CD4-positive, alpha-beta T cell treated with Interleukin-17A for 4 hours (primary cell): Measurements from ENCODE around the gene ERAP2.
A peak's percentile ranks its signal among the peaks of the same experiment; 100 is the strongest.
"Not testable (repeated sequence)": the region's sequence is repeated elsewhere in the genome, so short reads cannot be mapped to it uniquely, and the experiment has no call there.

ENCODE experiments used
- DNase-seq: peaks from one replicate; pipeline ENCODE4 v3.0.0-alpha.2; 2020; ENCODE audit warnings: mixed read lengths

Gene ERAP2, protein sequence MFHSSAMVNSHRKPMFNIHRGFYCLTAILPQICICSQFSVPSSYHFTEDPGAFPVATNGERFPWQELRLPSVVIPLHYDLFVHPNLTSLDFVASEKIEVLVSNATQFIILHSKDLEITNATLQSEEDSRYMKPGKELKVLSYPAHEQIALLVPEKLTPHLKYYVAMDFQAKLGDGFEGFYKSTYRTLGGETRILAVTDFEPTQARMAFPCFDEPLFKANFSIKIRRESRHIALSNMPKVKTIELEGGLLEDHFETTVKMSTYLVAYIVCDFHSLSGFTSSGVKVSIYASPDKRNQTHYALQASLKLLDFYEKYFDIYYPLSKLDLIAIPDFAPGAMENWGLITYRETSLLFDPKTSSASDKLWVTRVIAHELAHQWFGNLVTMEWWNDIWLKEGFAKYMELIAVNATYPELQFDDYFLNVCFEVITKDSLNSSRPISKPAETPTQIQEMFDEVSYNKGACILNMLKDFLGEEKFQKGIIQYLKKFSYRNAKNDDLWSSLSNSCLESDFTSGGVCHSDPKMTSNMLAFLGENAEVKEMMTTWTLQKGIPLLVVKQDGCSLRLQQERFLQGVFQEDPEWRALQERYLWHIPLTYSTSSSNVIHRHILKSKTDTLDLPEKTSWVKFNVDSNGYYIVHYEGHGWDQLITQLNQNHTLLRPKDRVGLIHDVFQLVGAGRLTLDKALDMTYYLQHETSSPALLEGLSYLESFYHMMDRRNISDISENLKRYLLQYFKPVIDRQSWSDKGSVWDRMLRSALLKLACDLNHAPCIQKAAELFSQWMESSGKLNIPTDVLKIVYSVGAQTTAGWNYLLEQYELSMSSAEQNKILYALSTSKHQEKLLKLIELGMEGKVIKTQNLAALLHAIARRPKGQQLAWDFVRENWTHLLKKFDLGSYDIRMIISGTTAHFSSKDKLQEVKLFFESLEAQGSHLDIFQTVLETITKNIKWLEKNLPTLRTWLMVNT

DNA sequence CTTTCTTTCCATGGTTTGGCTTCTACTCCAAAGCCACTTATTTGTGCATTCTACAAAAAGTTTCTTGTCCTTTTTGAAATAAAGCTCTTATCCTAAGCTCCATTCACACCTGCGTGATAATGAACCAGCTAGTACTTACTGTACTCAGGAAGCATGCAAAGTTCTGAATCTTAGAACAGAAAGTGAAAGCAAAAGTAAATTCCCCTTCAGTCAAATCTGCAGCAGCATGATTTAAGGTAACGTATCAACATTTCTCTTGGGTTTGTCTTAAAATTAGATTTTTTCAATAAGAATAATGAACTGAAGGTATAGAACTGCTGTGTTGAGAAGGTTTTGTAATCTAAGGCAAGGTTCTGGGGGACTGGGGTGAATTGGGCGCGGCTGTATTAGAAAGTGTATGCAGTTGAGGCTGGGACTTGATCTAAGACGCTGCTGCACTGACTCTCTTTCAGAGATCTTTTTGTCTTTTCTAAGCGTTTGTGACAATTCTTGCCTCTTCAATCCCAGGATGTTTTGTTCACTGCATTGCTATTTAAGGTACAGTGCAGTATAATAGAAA lies at the start of gene ERAP2:
TSS of gene ERAP2 (plus strand) at position 209 of the 559 bp plus-strand sequence. CDS start 3,186 bp downstream, outside the sequence.
- peak; percentile 34 for DNase-seq

DNA sequence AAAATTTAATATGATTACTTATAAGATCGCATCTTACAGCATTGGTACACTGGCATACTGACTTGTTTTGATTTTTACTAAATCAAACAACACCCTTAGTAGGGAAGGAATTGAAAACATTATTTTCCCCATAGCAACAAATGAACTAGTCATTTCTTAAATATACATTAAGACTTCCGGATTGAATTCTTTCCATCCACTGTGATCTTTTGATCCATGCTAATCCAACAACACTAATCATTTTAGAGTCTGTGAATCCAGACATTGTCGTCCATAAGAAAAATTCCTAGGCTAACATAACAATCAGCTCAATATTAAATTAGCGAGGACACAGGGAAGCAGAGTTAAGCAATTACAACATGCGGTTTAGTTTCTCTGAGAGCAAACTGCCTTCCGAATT lies 47.0 kb upstream of the ERAP2 start:
- DNase-seq: no peak

DNA sequence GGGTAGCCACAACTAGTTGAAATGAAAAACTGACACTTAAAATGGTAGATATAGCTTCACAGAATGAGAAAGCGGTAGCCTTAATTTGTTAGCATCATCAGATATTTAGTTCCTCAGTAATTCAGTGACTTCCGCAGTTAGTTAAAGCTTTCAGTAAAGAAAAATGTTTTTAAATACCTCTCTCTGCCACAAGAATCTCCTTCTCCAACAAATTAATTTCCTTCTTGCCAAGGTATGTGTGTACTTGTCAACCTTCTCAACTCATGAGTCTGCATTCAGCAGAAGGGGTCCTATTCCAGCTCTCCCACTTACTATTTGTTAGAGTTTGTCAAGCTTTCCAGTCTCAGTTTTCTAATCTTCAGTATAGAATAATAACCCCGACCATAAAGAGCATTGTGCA lies 42.3 kb upstream of the ERAP2 start:
- DNase-seq: no peak

DNA sequence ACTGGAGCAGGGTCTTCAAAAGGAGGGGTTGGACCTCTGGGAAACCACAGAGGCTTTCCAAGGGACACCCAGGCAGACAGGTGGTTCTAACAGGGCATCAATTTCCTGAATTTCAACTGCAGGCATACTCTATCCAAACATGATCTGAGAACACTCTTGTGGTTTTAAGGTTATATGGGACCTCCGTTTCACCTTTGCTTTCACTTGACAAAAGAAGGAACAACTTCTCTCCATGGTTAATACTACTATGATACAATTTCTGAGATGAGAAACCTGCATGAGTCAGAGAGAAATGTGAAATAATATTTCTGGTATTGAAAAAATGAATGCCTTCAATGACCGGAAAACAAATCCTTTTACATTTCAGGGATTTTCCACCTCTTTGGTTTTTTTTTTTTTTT lies 40.5 kb upstream of the ERAP2 start:
- no peak for DNase-seq

DNA sequence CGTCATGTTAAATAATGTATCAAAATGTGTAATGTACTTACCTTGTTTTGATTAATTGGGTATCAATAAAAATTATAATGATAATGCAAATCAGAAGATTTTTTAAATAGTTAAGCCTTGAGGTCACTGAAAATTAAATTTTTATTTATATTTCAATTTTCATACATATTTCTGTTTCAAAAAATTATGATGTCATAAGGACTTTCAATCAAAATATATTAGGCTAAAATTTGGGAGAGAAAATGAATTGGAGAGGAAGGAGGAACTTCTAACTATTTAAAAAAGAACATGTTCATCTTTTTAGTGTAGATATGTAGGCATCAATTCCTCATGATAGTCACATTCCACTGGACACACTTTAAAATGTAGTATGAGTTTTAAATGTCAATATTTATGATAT lies 39.5 kb upstream of the ERAP2 start:
- DNase-seq: no peak

DNA sequence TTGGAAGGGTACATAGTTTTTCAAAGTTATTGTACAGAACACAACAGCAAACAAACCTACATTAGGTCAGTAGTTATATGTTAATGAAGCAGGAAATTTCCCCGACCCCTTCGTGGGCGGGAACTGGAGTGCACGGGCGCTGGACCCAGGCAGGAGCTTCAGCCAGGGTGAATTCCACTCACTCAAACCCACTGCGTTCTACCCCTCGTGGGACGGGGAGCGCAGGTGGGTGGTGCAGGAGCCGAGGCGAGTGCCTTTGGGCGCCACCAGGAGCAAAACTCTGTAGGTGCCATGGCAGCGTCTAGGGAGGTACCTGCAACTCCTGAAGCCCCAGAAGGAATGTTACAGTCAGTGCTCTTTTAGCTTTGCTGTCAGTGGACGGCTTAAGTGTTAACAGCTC lies 39.0 kb upstream of the ERAP2 start:
- no peak for DNase-seq

DNA sequence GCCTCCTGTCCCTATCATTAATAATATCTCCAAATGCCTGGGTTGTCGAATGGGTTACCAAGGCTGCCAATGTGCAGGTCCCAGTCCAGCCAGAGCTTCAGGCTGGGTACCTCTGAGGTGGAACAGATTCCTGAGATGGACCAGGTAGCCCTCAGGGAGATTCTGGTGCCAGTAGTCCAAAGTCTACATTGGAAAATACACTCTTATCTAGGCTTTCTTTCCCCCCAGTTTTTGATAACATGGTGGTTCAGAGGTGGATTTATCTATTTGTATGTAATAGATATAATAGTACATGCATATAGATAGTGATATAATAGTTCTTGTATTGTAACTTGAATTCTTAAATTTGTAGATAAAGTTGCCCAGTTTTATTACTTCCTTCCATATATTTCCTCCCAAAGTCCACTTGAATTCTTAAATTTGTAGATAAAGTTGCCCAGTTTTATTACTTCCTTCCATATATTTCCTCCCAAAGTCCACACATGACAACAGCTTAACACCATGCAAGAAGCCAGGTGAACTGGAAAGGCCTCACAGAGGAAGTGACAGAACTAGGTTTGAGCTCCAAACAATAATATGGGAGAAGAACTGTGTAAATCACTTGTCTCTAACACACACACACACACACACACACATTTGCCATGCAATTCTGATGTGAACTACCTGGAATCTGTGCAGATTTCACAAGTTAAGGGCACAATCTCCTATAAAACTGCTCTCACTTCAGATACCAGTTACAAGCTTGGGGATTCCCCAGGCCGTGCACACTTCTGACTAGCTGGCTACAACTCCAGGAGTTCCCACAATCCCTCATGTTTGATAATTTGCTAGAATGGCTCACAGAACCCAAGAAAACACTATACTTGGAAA lies 37.9 kb upstream of the ERAP2 start:
- DNase-seq: no peak

DNA sequence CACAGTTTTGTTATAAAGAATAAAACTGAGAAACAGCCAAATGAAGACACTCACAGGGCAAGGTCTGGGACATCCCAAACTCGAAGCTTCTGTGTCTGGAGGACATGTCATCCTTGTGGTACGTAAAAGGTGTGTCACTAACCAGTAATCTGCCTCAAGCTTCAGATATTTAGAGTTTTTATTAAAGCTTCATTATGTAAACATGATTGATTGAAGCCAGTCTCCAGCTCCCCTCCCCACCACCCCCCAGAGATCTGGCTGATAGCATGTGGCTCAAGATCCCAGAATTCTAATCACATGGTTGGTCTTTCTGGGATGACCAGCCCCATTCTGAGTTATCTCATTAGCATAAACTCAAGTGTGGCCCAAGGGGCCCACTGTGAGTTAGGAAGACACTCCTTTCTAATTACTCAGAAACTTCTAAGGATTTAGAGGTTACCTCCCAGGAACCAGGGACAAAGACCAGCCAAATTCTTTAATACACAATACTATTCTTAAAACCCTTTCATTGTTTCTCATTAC lies 37.2 kb upstream of the ERAP2 start:
- DNase-seq: no peak

DNA sequence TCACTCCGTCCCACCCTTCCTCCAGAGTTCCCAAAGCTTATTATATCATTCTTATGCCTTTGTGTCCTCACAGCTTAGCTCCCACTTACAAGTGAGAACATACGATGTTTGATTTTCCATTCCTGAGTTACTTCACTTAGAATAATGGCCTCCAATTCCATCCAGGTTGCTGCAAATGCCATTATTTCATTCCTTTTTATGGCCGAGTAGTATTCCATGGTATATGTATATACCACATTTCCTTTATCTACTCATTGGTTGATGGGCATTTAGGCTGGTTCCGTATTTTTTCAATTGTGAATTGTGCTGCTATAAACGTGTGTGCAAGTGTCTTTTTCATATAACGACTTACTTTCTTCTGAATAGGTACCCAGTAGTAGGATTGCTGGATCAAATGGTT lies 34.4 kb upstream of the ERAP2 start:
- DNase-seq: not testable (repeated sequence)

DNA sequence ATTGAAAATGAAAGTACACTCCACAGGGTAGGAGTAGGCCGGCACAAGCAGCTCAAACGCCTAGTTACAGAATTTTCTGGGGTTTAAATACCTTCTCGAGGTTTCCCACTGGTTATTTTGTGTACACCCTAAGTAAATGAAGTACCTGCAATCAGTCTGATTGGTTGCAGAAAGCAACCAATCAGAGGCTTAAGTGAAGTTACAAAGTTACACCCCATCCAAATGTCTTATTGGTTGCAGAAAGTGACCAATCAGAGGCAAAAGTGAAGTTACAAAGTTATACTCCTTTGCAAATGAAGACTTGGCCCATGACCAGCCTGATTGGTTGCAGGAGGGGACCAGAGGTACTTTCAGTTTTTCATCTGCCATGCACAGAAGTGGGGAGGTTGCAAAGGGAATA lies 33.2 kb upstream of the ERAP2 start:
- DNase-seq: no peak

DNA sequence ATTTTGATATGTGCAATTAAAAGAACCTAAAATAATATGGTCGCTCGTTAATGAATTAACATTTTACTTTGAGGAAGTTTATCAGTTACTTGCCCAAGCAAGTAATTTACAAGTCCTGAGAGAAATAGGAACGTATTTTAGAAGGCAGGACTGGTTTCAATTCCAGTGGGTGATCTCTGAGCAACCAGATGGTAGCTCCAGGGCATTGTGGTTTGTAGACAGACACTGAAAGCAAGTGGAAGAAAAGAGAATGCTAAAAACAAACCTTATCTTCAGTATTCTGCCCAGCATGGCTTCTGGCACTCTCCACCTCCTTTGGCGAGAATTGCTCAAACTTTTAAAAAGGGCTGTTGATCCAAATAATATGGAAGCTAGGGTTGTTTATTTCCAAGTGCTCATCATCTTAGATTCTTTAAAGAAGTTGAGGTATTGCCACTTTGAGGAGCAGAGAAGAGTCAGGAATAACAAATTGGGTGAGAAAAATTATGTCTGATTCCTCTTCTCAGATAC lies 31.8 kb upstream of the ERAP2 start:
- DNase-seq: no peak

DNA sequence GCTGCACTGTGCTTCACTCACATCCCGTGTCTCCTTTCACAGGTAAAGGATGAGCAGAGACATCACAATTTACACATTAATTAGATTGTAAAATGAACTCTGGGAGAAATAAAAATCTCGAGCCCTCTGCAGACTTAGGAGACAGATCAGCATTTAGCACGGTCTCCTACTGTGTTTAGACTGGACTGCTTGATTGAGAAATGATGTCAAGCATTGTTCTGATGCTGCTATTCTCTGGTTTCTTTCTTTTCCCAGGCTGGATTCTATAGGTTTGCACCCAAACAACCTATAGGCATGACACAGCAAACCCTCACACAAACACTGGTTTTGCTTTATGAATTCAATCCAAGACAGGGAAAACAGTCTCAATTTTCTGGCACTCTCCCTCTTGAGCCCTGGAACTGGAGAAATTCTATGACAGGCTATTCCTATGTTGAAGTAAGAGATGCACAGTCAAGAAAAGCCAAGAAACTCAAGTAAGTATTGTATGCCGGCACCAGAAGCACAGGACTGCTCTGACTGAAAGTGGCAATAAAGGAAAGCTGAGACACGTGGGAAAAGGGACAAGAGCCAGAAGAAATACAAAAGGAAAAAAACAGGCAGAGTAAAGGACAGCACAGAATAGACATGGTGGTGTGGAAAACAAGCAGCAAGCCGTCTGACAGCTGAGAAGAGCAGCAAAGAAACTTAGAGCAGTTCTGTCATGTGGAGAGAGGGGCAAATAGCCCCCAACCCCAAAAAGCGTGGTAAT lies 24.8 kb upstream of the ERAP2 start:
- DNase-seq: no peak

DNA sequence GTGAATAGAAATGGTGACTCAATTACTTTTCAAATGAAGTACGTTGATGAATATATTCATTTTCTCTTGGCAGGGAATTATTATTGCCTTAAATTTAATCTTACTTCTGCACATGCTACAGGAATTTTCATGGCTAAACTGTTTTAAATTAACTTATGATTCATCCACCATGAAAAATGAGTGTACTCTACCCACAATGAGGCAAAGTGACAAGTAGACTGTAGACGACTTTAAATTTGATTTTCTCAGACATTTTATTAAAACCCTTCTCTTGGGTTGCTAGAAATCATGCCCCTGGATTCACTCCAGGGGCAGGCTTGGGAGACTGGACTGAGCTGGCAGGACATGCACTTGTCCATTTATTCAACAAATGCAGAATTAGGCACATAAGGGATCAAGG lies 23.5 kb upstream of the ERAP2 start:
- no peak for DNase-seq

DNA sequence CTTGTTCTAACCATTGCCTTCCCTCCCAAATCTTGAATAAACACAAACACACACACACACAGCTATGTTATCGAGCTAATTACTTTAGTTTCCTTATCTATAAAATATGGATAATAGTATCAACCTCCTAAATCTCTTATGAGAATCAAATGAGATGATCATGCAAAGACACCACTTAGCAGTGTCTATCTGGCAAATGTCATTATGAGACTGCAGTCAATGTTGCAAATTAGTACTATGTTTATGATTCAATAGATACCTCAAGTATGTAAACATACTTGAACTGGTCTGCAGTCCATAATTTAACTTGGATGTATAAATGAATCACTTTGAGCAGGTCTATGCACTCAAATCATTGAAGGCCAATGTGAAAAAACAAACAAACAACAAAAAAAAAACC lies 22.2 kb upstream of the ERAP2 start:
- no peak for DNase-seq

DNA sequence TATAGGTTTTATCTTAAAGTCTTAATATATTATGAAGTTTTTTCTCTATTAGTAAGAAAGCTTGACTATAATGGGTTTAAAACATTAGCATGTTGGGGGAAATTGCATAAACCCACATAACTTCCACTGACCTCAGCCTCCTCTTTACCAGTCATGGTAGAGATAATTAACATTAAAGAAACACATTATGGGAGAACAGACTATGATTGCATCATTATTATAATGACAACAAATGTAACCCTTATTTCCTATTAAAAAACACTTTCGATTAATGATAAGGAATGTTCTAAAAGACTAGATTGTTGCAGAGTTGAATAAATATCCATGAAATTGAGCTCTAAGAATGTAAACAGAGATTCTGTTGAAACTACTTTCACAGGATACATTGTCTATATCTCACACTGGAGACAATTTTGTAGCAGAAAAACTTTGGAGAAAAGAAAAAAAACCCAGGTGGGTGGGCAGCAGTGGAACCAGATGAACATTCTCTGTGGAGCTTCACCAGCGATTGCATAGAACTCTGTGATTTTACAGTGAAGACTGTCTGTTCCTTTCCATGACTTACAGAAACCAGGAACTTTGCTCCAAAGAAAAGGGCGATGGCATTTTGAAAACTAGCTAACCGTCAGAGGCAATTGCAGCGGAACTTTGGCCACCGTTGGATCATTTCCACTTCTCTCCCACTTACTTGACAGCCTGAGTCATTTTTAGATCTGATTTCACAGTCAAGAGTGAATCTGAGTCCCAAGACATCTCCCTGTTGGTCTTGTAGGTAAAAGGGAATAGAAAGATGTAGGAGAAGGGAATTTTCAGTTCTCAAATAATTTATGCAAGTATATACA lies 21.0 kb upstream of the ERAP2 start:
- no peak for DNase-seq

DNA sequence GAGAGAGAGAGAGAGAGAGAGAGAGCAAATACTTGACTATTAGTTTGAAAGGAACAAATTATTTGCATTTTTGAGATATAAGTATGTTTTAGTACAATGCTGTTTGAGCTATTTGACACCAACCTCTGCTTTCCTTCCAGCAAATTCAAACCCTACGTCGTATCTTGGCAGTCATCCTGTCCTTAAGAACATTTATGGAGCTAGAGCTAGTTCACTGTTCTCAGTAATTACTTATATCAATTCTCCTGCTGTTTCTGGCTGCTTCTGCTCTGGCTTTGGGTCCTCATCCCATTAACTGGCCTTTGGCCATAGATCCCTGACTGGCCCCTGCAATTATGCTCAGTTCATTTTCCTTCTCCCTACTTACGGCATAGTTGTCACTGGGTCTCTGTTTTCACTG lies 19.9 kb upstream of the ERAP2 start:
- DNase-seq: no peak

DNA sequence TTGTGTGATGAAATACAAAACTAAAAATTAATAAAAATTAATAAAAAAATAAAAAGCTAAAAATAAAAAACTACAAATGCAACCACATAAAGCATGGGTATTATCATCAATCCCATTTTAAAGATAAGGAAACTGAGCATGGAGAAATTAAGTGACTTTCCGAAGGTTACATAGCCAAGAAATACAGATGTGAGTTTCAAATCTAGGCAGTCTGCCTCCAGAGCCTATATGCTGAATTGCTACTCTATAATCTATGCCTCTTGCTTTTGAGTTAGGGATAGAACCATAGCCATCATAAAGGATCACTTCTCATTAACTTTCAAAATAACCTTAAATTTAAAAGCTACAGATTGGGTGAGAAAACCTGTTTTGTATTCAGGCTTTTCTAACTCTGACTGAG lies 18.8 kb upstream of the ERAP2 start:
- no peak for DNase-seq

DNA sequence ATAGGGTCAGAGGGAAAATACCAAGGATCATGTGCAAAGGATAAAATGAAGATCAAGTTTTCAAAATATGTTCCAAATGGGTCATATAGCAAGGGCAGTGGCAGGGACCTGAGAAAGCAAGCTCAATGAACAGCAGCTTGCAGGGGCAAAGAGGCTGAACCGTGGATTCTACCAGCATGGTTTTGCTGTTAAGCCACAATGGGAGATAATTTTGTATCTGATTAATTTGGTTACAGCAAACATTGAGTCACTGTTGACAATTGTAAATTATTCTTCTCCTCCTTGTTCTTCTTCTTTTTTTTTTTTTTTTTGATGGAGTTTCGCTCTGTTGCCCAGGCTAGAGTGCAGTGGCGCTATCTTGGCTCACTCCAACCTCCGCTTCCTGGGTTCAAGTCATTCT lies 18.4 kb upstream of the ERAP2 start:
- DNase-seq: no peak

DNA sequence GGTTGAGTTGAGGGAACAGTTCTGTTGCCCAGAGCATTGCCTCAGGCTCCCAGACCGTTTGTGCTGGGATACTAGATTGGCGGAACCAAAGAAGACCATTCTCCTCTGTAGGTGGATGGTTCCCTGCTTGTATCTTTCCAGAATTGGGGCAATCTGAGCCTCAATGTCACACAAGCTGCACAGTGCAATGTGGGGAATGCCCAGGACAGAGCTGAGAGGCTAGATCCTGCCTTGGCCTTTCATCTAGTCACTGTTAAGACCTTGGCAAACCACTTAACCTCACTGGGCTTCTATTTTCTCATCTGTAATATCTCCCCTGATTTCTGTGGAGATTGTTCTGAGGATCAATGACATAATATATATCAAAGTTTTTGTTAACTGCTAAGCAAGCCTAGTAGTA lies 16.9 kb upstream of the ERAP2 start:
- no peak for DNase-seq

DNA sequence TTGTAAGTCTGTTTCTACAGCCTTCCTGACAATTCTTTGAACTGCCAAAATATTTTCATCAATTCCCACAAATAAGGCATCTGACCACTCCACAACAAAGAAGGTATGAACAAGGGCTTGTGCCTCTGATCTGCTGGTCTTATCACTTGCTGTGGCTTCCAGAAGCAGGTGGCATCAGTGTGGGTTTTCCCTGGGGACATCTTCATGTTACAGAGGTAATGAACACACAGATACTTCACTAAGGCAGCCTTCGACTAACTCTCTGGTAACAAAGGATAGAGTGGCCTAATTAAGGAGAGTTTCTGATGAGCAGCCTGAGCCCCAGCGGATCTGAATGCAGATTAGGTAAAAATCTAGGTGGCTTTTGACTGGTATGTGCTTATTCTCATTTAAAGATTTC lies 15.2 kb upstream of the ERAP2 start:
- no peak for DNase-seq
